Measurements from ENCODE around the gene DLL4.

Gene DLL4

DNA sequence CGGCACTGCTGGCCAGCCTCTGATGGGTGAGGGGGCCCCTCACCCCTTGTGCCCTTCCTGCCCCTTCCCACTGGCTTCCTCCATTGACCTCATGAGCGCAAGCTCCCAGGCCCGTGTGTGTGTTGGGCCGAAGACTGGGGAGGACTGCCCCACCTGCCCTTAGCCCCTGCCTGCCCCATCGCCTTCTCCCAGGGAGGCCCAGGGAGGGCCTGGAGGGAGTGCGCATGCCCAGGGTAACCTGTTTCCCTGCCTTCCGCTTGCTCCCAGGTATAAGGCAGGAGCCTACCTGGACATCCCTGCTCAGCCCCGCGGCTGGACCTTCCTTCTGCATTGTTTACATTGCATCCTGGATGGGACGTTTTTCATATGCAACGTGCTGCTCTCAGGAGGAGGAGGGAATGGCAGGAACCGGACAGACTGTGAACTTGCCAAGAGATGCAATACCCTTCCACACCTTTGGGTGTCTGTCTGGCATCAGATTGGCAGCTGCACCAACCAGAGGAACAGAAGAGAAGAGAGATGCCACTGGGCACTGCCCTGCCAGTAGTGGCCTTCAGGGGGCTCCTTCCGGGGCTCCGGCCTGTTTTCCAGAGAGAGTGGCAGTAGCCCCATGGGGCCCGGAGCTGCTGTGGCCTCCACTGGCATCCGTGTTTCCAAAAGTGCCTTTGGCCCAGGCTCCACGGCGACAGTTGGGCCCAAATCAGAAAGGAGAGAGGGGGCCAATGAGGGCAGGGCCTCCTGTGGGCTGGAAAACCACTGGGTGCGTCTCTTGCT is 8.8 kb downstream of the DLL4 start:
- in situ Hi-C loops (cut with MboI; ENCODE audit: low sequenced_read_pairs): no loop called here
- no peak for DNase-seq (ENCODE audit: low spot score in 2 of 2)
- H3K4me3 ChIP-seq: no peak overlapping the region
- H3K4me1 ChIP-seq: peaks cover 14% of the 10 kb centered on the region
- H3K27me3 ChIP-seq (ENCODE audit: low read depth): no peaks in the 10 kb centered on the region
- no peaks in the 10 kb centered on the region for H3K36me3 ChIP-seq (replicated peaks)
- no peaks in the 10 kb centered on the region for H3K9me3 ChIP-seq

- no peaks in the 10 kb centered on the region for H3K27me3 ChIP-seq (ENCODE audit: low read depth)
- in situ Hi-C loops (cut with MboI; ENCODE audit: low sequenced_read_pairs): no loop called here
- no peaks in the 10 kb centered on the region for H3K36me3 ChIP-seq (replicated peaks)
- no peak for DNase-seq (ENCODE audit: low spot score in 2 of 2)
- H3K4me1 ChIP-seq: peaks cover 14% of the 10 kb centered on the region
- H3K4me3 ChIP-seq: no peak overlapping the region
- H3K9me3 ChIP-seq: no peaks in the 10 kb centered on the region
Observed at GRCh38 chr15:40938536-40938870, 9.4 kb downstream of the DLL4 start.

DNA sequence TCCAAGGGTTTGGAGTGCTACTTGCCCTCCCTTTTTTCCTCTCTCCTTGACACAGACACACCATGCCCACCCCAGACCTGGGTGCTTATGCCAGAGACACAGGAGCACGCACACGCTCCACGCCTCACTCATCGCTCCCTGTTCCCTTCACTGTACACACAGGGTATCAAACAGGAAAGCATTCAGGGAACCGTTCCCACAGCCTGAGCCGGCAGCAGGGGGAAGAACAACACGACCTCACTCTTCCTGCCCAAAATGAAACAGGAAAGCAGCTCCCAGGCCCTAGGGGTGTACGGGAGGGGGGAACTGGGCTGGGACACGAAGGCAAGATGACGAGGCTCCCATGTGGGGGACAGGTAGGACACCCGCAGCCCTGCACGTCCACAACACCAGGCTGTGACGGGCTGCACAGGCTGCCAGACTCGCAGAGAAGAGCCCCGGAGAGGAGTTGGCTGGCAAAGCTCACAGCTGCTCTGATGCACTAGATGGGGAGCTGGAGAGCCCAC is 11.2 kb downstream of the DLL4 start:
- in situ Hi-C loops (cut with MboI; ENCODE audit: low sequenced_read_pairs): no loop called here

DNA sequence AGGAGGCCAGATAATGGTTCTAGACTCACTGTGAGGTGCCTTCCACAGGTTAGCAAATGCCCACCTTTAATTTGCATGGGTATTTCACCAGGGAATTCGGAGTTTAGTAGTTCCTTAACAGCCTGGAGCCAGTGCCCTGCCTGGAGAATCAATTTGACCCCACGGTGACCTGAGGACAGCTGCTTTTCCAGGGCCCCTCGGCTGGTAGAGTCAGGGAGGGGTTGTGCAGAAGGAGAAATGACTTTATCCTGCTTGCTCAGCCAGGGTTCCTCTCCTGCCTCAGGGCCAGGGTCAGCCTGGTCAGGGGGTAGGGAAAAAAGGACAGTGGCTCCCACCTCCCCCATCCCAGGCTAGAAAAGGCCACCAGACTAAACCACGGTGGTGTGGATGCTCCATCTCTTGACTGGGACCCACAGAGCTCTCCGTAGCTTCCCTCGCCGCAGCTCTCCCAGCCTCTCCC is 12.0 kb downstream of the DLL4 start:
- no peaks in the 10 kb centered on the region for H3K27me3 ChIP-seq (ENCODE audit: low read depth)
- no peaks in the 10 kb centered on the region for H3K9me3 ChIP-seq
- H3K4me3 ChIP-seq: peak overlapping the region; percentile 34
- no peak for DNase-seq (ENCODE audit: low spot score in 2 of 2)
- in situ Hi-C loops (cut with MboI; ENCODE audit: low sequenced_read_pairs): no loop called here
- H3K36me3 ChIP-seq (replicated peaks): no peaks in the 10 kb centered on the region
- H3K4me1 ChIP-seq: peaks cover 14% of the 10 kb centered on the region

More for the DNA sequence above, 11.2 kb downstream of the DLL4 start:
- no peak for DNase-seq (ENCODE audit: low spot score in 2 of 2)
- H3K4me1 ChIP-seq: peaks cover 14% of the 10 kb centered on the region
- H3K36me3 ChIP-seq (replicated peaks): no peaks in the 10 kb centered on the region
- no peaks in the 10 kb centered on the region for H3K9me3 ChIP-seq
- H3K4me3 ChIP-seq: no peak overlapping the region
- H3K27me3 ChIP-seq (ENCODE audit: low read depth): no peaks in the 10 kb centered on the region

- in situ Hi-C loops (cut with MboI; ENCODE audit: low sequenced_read_pairs): no loop called here
- DNase-seq (ENCODE audit: low spot score in 2 of 2): peak; percentile 71 to 88
- no peaks in the 10 kb centered on the region for H3K27me3 ChIP-seq (ENCODE audit: low read depth)
- H3K36me3 ChIP-seq (replicated peaks): no peaks in the 10 kb centered on the region
- H3K9me3 ChIP-seq: no peaks in the 10 kb centered on the region
- H3K4me1 ChIP-seq: peaks cover 14% of the 10 kb centered on the region
- peak overlapping the region; percentile 34 for H3K4me3 ChIP-seq
Observed at GRCh38 chr15:40941528-40942336, 12.6 kb downstream of the DLL4 start.

GRCh38 chr15:40942337-40942854 is 13.3 kb downstream of the DLL4 start:
- DNase-seq (ENCODE audit: low spot score in 2 of 2): no peak
- in situ Hi-C loops (cut with MboI; ENCODE audit: low sequenced_read_pairs): no loop called here
- peak overlapping the region; percentile 34 for H3K4me3 ChIP-seq
- H3K36me3 ChIP-seq (replicated peaks): no peaks in the 10 kb centered on the region
- no peaks in the 10 kb centered on the region for H3K9me3 ChIP-seq
- H3K4me1 ChIP-seq: peaks cover 14% of the 10 kb centered on the region
- H3K27me3 ChIP-seq (ENCODE audit: low read depth): no peaks in the 10 kb centered on the region

GRCh38 chr15:40942878-40943277 is 13.7 kb downstream of the DLL4 start:
- no peaks in the 10 kb centered on the region for H3K27me3 ChIP-seq (ENCODE audit: low read depth)

GRCh38 chr15:40943764-40944365 is 14.7 kb downstream of the DLL4 start:
- H3K36me3 ChIP-seq (replicated peaks): no peaks in the 10 kb centered on the region
- H3K27me3 ChIP-seq (ENCODE audit: low read depth): no peaks in the 10 kb centered on the region
- H3K9me3 ChIP-seq: no peaks in the 10 kb centered on the region
- H3K4me1 ChIP-seq: peaks cover 14% of the 10 kb centered on the region
- H3K4me3 ChIP-seq: no peak overlapping the region
- no peak for DNase-seq (ENCODE audit: low spot score in 2 of 2)
- in situ Hi-C loops (cut with MboI; ENCODE audit: low sequenced_read_pairs): no loop called here

More at GRCh38 chr15:40942878-40943277, 13.7 kb downstream of the DLL4 start:
- Histone ChIP-seq H3K9me3 (no peaks in the 10 kb centered on the region), H3K36me3 (replicated peaks) (no peaks in the 10 kb centered on the region), H3K4me1 (peaks cover 14% of the 10 kb centered on the region), H3K4me3 (no peak overlapping the region)
- DNase-seq (ENCODE audit: low spot score in 2 of 2): no peak
- in situ Hi-C loops (cut with MboI; ENCODE audit: low sequenced_read_pairs): no loop called here

DNA sequence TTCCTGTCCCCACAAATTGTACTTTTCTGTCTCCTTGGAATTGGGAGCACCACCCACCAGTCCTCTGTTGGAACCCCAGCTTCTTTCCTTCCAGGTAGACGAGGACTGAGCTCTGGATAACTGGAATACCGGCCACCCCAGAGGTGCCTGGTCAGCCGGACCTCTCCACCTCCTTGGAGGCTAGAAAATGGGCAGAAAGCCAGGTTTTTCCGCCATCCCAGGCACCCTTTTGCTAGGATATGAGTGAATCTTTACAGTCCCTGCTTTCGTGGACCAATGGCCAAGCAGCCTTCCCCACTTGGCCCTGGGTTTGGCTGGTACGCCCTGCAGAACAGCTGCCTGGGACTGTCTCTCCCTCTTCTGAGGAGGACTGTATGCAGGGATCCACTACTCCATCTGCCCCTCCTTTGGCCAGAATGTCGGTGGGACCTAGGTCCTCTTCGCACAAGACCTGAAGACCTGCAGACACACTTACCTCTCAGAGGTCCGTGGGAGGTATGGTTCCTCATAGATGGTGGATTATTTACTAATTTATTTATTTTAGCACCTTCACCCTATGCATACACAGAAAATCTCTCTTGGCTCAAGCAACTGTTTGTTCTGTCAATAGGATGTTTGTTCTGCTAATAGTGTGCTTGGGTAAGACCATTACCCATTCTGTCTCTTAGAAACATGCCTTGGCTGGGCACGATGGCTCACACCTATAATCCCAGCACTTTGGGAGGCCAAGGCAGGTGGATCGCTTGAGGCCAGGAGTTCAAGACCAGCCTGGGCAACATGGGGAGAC is 15.6 kb downstream of the DLL4 start:
- in situ Hi-C loops (cut with MboI; ENCODE audit: low sequenced_read_pairs): no loop called here
- Histone ChIP-seq H3K36me3 (replicated peaks) (no peaks in the 10 kb centered on the region), H3K4me3 (no peak overlapping the region), H3K4me1 (peaks cover 14% of the 10 kb centered on the region), H3K27me3 (ENCODE audit: low read depth) (no peaks in the 10 kb centered on the region), H3K9me3 (no peaks in the 10 kb centered on the region)
- no peak for DNase-seq (ENCODE audit: low spot score in 2 of 2)

DNA sequence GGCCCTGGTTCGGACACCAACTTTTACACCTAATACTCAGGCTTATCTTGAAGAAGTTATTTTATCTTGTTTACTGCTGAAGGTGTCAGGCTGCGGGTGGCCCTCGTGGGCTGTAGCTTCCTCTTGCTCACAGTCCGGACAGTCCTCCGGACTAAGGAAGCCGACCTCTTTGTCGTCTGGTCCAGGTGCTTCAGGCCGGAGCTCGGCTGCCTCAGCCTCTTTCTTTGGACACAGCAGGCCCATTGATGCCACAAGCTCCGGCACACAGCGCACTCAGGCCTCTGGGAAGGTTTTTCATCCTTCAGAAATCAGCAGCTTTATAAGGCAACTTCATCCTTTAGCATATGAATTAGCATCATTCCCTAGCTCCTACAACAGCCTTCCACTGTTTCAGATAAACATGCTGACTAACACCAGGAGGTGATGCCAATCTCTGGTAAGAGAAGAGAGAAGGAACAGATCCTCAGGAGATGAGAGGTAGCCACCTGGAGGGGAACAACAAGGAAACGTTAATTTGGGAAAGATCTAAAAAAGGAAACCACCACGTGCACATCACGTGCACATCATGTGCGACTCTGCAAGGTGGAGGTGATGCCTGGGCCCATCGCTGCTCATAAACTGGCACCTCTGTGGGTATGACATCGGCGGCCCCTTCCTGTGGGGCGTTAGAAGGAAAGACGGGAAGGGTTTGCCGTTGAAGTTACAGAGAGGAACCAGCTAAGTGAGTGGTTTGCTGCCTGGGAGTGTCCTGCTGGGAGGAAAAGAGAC is 19.8 kb downstream of the DLL4 start:
- no peaks in the 10 kb centered on the region for H3K9me3 ChIP-seq
- H3K27me3 ChIP-seq (ENCODE audit: low read depth): no peaks in the 10 kb centered on the region
- in situ Hi-C loops (cut with MboI; ENCODE audit: low sequenced_read_pairs): no loop called here
- peaks cover 1% of the 10 kb centered on the region; the same call in 1 of the 2 replicates for H3K36me3 ChIP-seq (replicated peaks)
- no peak overlapping the region for H3K4me3 ChIP-seq
- DNase-seq (ENCODE audit: low spot score in 2 of 2): no peak
- peaks cover 17% of the 10 kb centered on the region for H3K4me1 ChIP-seq

GRCh38 chr15:40949756-40950207 is 20.6 kb downstream of the DLL4 start:
- Histone ChIP-seq H3K27me3 (ENCODE audit: low read depth) (no peaks in the 10 kb centered on the region), H3K4me1 (peaks cover 22% of the 10 kb centered on the region), H3K9me3 (no peaks in the 10 kb centered on the region), H3K4me3 (no peak overlapping the region), H3K36me3 (replicated peaks) (peaks cover 10% of the 10 kb centered on the region)
- no peak for DNase-seq (ENCODE audit: low spot score in 2 of 2)
- in situ Hi-C loops (cut with MboI; ENCODE audit: low sequenced_read_pairs): no loop called here

DNA sequence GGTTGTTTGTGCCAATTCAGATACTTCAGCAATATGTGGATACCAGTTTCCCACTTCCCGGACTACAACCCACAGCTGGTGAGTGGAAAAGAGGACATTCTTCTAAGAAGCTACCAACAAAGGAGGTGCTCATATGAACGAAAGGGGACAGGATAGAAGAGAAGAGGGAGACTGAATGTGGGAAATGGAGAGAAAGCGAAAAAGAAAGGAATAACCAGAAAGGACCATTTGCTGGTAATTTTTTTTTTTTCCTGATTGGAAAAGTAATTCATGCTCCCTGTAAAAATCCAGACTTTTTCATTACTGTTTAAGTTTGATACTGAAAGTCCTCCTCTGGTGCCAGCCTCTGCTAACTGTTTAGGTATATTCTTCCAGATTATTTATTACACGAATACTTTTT is 22.6 kb downstream of the DLL4 start:
- peaks cover 26% of the 10 kb centered on the region for H3K36me3 ChIP-seq (replicated peaks)
- in situ Hi-C loops (cut with MboI; ENCODE audit: low sequenced_read_pairs): no loop called here
- DNase-seq (ENCODE audit: low spot score in 2 of 2): no peak
- H3K27me3 ChIP-seq (ENCODE audit: low read depth): no peaks in the 10 kb centered on the region
- no peaks in the 10 kb centered on the region for H3K9me3 ChIP-seq
- H3K4me3 ChIP-seq: no peak overlapping the region
- peaks cover 22% of the 10 kb centered on the region for H3K4me1 ChIP-seq

Data from HAP-1 (cell line).